ENCODE measurements around the gene MIPEP.
"Not testable (repeated sequence)": the region's sequence is repeated elsewhere in the genome, so short reads cannot be mapped to it uniquely, and the experiment has no call there.

The MIPEP gene

GRCh38 chr13:23889615-23890607, 711 bp upstream of the MIPEP start:
- DNase-seq (ENCODE audit: low read depth), result no peak

DNA sequence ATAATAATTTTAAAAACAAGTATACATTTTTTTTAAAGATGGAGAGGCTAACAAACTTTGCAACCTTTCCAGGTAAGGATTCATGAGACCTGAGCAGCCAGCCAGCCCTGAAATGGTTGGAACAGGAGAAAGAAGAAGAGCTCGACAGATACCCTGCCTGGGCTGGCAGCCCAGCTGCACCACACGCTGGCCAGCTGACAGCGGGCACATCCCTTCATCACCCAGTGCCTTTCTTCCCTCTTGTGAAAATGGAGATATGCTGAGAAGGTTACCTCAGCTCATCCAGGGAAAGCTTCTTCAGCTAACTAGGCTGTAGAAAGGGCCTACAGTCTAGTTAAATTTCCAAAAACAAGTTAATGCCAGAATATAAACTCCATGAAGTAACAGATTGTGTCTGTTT, 4.8 kb downstream of the MIPEP start:
- not testable (repeated sequence) for DNase-seq (ENCODE audit: low read depth)

DNA sequence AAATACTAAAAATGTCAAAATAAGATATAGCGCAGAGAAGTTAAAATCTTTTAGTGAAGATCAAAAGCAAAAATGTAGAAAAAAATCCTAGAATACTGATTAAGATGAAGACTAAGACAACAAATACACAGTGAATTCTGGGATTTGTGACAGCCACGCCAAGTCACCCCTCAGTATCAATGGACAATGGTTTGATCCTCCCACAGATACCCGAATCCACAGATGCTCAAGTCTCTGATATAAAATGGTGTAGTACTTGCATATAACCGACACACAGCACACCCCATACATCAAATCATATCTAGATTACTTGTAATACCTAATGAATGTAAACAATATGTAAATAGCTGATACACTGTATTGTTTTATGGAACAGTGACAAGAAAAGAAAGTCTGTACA, 5.9 kb downstream of the MIPEP start:
- DNase-seq (ENCODE audit: low read depth), result no peak

GRCh38 chr13:23881402-23881800, 7.8 kb downstream of the MIPEP start:
- DNase-seq (ENCODE audit: low read depth), result not testable (repeated sequence)

GRCh38 chr13:23880493-23881401, 8.5 kb downstream of the MIPEP start:
- not testable (repeated sequence) for DNase-seq (ENCODE audit: low read depth)

- DNase-seq (ENCODE audit: low read depth), result no peak
Measured at GRCh38 chr13:23877286-23877685, 11.9 kb downstream of the MIPEP start.

DNA sequence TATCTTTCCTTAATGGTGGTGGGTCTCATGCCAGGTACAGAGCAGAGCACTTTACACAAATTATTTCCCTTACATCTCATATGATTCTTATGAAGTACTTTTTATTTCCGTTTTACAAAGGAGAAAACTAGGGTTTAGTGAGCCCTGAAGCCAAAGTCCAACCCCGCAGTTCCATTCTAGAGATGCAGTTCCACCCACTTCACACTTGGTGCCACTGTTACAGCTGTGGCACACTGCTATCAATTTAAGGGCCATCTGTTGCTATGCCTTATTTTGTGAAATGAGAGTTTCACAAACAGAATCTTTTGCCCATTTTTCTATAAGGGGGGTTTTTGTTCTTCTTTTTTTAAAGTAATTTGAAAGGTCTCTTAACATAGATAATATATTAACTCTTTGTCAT, 12.9 kb downstream of the MIPEP start:
- no peak for DNase-seq (ENCODE audit: low read depth)

GRCh38 chr13:23871616-23872220, 17.5 kb downstream of the MIPEP start:
- no peak for DNase-seq (ENCODE audit: low read depth)

DNA sequence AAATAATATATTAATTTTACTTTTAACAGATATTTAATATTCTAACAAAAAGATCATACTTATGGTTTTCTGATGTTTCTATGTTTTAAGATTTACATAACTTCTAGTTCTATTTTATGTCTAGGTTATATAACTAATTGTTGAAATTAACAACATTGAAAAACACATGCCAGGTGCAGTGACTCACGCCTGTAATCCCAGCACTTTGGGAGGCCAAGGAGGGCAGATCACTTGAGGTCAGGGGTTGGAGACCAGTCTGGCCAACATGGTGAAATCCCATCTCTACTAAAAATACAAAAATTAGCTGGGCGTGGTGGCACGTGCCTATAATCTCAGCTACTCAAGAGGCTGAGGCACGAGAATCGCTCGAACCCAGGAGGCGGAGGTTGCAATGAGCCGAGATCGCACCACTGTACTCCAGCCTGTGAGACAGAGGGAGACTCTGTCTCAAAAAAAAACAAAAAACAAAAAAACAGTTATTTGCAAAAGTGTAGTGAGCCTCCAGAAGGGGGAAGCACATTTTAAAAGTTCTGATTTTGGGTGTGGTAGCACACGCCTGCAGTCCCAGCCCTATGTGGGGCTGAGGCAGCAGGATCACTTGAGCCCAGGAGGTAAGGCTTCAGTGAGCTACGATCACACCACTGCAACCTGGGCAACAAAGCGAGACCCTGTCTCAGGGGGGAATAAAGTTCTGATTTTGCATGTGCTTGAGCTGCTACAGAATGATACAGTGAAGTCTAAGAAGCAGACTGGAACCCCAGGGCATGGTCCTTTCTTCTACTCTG, 18.7 kb downstream of the MIPEP start:
- no peak for DNase-seq (ENCODE audit: low read depth)

GRCh38 chr13:23868521-23868920, 20.7 kb downstream of the MIPEP start:
- DNase-seq (ENCODE audit: low read depth), result no peak

- no peak for DNase-seq (ENCODE audit: low read depth)
Measured at GRCh38 chr13:23867027-23867491, 22.1 kb downstream of the MIPEP start.

DNA sequence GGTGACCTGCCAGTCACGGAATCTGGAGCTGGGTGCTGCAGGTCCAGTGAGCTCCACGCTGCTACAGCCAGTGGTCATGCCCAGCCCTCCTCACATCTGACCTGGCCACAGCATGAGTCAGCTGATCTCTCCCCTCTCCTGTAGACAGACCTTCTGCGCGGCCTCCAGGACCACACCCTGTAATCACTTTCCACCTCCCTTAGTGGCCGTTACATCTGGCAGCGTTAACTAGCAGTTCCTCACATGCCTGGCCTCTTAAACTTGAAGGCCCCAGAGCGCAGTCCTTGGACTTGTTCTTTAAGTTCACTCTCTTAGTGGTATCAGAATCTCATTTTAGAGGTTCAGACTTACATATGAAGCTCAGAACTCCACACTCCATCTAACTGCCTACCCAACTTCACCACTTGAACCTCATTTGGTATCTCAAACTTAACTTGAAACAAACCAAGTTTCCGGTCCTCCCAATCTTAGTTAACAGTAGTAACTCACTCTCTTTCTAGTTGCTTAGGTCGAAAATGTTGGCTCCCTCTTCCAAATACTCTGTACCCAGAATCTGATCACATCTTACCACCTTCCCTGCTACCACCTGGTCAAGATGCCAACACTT, 22.7 kb downstream of the MIPEP start:
- no peak for DNase-seq (ENCODE audit: low read depth)

GRCh38 chr13:23865906-23866305, 23.3 kb downstream of the MIPEP start:
- no peak for DNase-seq (ENCODE audit: low read depth)

DNA sequence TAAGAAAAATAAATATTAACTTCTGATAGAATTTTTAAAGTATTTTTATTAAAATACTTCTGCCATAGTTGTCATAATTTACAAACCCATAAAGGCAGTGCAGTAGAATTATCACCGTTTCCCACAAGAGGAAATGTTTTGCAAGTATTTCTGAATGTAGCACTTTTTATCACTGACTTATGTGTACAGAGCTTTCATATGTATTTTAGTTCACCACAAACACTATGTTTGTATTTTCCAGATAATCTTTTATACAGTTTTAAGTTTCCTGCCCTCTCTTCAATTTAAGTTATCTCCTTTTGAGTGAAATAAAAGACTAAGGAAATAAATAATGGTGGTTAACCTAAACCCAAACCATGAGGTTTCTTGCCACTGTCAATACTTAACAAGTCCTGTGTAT, 24.2 kb downstream of the MIPEP start:
- no peak for DNase-seq (ENCODE audit: low read depth)

DNA sequence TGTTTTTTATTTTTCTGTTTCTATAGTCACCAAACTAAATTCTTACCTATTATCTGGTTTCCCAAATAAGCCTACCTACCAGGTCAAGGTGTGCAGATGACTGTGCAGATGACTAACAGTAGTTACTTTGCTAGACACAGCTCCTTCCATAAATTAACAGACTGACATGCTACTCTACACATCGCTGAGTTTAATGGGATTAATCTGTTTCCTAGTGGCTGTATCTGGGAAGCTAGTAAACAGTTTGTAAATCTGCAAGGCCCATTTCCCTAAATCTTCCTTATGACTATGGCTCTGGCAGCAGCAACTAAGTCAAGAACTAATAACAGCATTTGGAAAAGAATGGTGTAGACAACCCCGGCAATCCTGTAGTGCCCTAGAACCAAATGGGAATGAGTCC, 27.9 kb downstream of the MIPEP start:
- no peak for DNase-seq (ENCODE audit: low read depth)

DNA sequence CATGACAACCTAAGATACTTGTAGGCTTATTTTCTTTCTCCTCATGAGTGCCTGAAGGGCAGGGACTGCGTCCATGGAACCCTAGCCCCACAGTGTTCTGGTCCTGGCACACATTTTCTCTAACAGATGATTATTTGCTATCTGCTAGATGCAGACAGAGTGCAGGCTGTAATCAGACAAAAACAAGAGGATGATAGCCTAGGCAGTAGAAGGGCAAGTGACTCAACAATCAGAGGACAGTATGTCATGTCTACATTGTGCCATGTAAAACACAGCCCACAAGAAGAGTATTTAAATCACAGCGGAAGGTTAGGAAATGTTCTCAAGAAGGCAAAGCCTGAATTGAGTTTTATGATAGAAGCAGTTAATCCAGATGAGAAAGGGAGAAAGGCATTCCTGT, 29.3 kb downstream of the MIPEP start:
- no peak for DNase-seq (ENCODE audit: low read depth)

DNA sequence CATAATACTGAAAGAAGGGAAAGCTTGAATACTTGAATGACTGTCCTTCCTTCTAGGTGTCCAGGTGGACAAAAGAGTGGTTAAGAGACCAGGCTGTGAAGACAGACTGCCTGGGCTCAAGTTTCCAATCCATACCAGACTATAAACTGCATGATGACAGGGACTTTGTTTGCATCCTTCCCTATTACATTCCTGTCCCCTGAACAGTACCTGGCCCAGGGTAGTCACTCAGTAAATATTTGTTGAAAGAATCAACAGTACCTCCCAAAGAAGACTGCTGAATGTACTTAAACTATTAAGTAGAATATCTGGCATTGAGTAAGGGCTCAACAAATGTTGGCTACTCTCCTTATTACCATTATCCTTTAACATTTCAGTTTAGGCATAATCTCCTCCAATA, 29.7 kb downstream of the MIPEP start:
- DNase-seq (ENCODE audit: low read depth), result no peak

GRCh38 chr13:23858546-23858945, 30.7 kb downstream of the MIPEP start:
- DNase-seq (ENCODE audit: low read depth), result no peak

- no peak for DNase-seq (ENCODE audit: low read depth)
Measured at GRCh38 chr13:23856008-23856750, 33.0 kb downstream of the MIPEP start.

DNA sequence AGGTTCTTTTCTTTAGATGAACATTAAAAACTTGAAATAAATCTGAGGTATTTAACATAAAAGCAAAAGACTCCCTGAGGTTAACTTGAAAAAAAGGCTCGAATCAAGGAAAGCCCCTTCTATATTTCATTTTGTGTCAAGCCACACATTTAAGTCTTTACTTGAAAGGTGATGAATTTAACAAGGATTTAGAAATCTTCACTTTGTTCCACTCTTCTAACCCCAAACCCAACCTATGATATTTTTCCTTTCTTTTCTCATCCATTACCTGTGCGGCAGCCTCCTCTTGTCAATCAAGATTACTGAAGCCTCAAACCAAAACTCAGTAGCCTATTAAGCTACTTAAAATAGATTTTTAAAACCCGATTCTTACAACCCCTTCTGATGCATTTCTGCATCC, 33.8 kb downstream of the MIPEP start:
- DNase-seq (ENCODE audit: low read depth), result no peak

Data from stimulated activated CD4-positive, alpha-beta T cell treated with anti-CD3 and anti-CD28 coated beads, Interleukin-2, amount 100 ng/mL, for 4 hours (primary cell).